Stimulated activated naive CD8-positive, alpha-beta T cell treated with anti-CD3 and anti-CD28 coated beads, Interleukin-15, Interleukin-2, amounts not matched to agents 100 U/mL and 50 U/mL, for 24 hours (primary cell): ENCODE results near the gene KLF11.

Source experiments
- ATAC-seq: fragments of 150-1000 bp; cut with Tn5 transposase; one replicate; pipeline ENCODE4 v1.10.0; 2021
- DNase-seq: peaks from one replicate; pipeline ENCODE4 v3.0.0; 2021

KLF11 gene

DNA sequence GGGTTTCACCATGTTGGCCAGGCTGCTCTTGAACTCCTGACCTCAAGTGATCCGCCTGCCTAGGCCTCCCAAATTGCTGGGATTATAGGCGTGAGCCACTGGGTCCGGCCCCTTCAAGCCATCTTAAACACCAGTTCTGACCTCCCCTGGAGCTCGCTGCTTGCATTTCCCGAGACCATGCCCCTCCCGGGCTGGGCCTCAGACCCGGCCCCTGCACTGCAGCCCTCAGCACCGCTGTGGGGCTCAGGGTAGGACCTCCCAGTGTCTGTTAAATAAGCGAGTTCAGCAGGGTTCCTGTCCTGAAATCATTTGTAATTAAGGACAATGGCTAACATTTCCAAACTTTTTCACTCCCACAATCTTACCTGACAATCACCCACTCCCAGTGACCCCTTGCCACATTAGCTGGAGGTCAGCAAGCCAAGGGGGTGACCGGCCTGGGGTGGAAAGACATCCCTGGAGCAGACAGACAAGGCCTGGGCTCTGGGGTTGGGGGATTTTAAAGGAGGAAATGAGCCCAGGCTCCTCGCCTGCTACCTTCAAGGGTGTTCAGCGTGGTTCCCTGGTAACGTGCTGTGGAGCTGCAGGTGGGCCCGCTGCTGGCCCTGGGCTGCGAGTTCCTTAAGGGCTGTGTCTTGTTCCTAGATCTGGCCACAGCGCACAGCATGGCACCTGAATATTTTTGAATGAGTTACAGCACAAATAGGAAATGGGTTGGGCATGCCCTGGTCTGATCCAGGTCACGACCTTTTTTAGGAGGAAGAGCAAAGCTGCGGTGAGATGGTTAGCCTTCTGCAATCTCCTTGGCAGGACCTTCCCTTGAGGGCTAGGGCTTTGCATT lies 21.8 kb downstream of the KLF11 start:
- no peak for DNase-seq
- ATAC-seq, result no peak

GRCh38 chr2:10065773-10066055 lies 22.4 kb downstream of the KLF11 start:
- no peak for ATAC-seq
- DNase-seq, result no peak

DNA sequence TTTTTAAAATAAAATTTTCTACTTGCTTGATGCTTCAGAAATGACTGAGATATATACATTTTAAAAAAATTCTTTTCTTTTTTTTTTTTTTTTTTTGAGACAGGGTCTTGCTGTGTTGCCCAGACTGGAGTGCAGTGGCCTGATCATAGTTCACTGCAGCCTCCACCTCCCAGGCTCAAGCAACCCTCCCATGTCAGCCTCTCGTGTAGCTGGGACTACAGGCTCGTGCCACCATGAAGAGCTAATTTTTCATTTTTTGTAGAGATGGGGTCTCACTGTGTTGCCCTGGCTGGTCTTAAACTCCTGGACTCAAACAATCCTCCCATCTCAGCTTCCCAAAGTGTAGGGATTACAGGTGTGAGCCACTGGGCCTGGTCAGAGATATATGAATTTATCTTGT lies 24.0 kb downstream of the KLF11 start:
- ATAC-seq (no peak), DNase-seq (no peak)

DNA sequence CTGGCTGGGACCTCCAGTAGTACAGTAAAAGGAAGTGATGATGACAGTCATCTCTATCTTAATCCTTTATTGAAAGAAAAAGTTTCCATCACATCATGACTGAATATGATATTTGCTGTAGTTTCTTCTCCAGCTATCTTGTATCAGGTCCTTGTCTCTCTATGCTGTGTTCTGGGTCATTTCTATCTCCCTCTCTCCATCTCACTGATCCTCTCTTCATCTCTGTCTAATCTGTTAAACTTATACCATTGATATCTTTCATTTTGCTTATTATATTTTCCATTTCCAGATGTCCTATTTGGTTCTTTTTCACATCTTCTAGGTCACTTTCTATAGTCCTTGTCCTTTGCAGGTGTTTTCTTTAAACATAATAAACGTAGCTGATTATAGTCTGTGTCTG lies 24.5 kb downstream of the KLF11 start:
- ATAC-seq, result no peak
- DNase-seq, result no peak

DNA sequence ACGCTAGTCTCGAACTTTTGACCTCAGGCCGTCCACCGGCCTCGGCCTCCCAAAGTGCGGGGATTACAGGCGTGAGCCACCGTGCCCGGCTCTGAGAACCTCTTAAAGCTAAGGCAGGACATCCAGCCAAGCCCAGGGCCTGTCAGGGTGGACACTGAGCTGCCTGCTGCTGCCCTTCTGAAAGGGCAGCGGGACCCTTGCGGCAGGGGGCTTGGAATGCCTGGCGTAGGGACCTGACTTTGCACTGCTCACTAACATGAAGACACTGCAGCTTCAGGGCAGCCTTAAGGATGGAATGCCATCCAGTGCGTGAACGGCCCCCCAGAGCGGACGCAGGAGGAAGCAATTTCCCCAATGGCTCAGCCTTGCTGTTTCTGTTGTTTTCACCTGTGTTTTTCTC lies 27.8 kb downstream of the KLF11 start:
- DNase-seq, result no peak
- ATAC-seq, result no peak

DNA sequence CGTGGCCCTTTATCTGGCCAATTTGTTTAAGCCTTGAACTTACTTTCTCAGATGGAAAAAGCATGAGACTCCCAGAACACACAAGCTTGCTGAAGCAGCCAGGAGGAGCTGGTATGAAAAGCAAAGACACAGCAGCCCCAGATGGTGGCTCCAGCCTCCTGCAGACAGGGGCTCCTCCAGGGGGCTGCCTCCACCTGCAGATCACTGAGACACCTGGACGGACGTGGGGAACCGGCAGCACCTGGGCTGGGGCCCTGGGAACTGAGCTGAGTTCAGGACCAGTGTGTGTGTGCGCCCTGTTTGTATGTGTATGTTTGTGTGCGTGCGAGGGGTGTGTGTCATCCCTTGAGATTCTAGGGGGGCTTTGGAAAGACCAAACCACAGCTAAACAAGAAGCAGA lies 28.2 kb downstream of the KLF11 start:
- ATAC-seq (no peak), DNase-seq (no peak)

GRCh38 chr2:10072656-10073480 lies 29.5 kb downstream of the KLF11 start:
- peak; percentile 84 for ATAC-seq
- DNase-seq, result peak; percentile 75

- no peak for ATAC-seq
These were observed 30.4 kb downstream of the KLF11 start for GRCh38 chr2:10073706-10074105.

GRCh38 chr2:10075101-10075500 lies 31.8 kb downstream of the KLF11 start:
- no peak for ATAC-seq
- DNase-seq, result no peak

More at GRCh38 chr2:10073706-10074105, 30.4 kb downstream of the KLF11 start:
- no peak for DNase-seq

DNA sequence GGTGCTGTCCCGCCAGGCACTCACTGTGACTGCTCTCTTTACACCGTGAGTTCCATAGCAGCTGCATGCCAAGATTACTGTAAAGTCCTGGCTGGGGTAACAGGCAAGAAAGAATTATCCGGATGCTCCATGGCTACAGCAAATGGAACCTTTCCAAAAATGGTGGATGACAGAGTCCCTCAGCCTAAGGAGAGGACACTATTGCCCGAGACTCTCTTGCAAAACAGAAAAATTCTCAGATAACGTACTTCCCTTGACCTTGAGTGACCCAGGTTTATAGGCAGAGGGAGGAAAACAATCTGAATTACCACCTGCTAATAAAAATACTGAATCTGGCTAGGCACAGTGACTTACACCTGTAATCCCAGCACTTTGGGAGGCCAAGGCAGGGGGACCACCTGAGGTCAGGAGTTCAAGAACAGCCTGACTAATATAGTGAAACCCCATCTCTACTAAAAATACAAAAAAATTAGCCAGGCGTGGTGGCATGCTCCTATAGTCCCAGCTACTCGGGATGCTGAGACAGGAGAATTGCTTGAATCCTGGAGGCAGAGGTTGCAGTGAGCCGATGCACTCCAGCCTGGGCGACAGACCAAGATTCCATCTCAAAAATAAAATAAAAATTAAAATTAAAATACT lies 32.3 kb downstream of the KLF11 start:
- ATAC-seq, result no peak
- no peak for DNase-seq

GRCh38 chr2:10076511-10076910 lies 33.2 kb downstream of the KLF11 start:
- no peak for ATAC-seq
- DNase-seq, result no peak

GRCh38 chr2:10076988-10077527 lies 33.7 kb downstream of the KLF11 start:
- ATAC-seq (no peak), DNase-seq (no peak)

DNA sequence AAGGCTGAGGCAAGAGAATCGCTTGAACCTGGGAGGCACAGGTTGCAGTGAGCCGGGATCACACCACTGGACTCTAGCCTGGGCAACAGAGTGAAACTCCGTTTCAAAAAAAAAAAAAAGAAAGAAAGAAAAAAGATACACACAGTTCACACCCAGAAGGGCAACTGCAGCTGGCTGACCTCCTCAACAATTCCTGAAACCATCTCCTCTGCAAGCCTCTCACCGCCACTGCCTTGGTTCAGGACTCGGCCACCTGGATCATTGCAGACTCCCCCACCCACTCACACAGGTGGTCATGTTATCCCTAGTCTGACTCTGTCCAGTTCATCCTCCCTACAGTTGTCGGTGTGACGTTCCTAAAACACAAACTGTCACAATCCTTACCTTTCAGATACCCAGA lies 34.7 kb downstream of the KLF11 start:
- ATAC-seq (no peak), DNase-seq (no peak)

GRCh38 chr2:10078704-10079265 lies 35.4 kb downstream of the KLF11 start:
- DNase-seq, result no peak
- no peak for ATAC-seq

DNA sequence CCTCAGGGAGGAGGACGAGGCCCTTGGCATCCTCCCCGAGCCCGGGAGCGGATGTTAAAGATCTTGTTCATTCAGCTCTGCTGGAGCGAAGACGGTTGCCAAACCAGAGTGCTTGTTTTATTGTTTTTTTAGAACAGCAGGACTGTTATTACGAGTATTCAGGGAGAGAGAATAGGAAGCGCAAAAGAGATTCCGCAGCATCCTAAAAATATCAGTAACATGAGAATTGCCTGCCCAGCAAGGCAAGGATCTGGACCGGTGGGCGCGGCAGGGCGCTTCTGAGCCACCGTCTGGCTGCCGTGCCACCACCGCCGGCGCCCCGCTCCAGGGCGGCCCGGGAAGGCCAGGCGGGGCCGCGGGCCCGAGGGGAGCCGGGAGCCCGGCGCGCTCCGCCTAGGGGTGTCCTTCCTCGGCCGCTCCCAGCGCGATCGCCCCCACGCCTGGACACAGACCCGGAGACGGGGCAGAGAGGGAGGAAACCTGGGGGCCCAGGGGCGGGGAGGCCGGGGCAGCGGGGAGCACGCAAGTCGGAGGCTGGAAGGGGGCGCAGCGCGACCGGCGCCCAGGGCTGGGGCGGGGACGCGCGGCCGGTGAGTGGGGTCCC lies 36.0 kb downstream of the KLF11 start:
- ATAC-seq, result peak; percentile 20
- peak; percentile 30 for DNase-seq

GRCh38 chr2:10079870-10080535 lies 36.7 kb downstream of the KLF11 start, which contains the start of gene CYS1:
CYS1 (minus strand) TSS chr2:10080411; CDS start chr2:10080223, 188 bp downstream.
- peak; percentile 53 for DNase-seq
- peak; percentile 21 for ATAC-seq

DNA sequence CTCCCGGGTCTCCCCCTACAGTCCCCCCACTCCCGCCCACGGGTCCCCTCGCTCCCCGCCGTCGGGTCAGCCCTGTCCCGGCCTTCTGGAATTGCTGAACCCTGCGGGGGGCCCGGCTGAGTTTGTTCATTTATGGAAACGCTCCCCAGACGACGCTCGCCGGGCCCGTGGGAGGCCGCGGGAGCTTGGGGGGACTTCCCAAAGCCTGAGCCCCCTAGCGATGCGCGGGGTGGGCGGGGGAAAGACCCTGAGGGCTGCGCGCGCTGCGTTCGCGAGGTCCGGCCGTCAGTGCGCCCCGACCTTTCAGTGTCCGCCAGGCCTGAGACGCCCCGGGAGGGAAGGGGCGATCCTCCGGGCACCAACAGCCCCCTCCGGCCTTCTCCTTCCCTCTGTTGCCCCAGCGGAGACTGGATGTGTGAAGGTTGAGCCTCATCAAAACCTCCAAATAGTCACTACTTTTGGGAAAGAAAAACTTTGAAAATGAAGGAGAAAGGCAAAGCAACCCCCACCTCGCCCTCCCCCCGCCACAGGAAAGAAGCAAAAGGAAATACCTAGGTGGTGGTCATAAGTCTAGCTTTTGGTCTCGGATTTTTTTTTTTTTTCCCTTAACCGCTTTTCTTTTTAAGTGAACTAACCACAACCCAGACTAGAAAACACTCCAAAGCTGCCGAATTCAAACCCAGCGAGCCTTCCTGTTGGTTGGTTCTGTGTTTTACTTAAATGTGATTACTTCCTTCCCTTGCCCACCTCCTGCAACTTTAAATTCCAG lies 37.4 kb downstream of the KLF11 start:
- peak; percentile 45 for DNase-seq
- peak; percentile 34 for ATAC-seq

- no peak for DNase-seq
- no peak for ATAC-seq
These were observed 39.7 kb downstream of the KLF11 start for GRCh38 chr2:10083046-10083445.

DNA sequence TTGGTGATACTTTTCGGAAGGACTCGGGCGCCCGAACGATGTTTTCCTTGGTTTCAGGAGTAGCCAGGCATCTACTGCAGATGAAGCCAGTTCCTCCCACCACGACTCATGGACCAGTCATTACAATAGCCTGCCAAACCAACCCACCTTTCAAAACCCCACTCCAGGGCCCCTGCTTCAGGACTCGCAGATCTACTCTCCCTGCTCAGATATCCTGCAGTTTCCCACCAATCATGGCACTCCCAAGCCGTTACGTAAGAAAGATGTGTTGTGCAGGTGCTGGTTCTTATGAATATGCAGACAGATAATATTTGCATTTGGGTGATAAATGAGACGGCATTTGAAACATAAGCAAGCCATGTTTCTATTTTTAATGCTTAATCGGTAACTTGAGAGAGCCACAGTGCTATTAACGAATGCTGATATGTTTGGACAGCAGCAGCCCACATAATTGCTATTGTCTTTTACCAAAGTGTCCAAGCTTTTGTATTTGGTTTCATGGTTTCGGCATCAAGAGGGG lies 40.4 kb downstream of the KLF11 start:
- ATAC-seq (peak; percentile 48), DNase-seq (peak; percentile 12)

GRCh38 chr2:10084223-10084865 lies 41.0 kb downstream of the KLF11 start:
- ATAC-seq, result peak; percentile 32
- DNase-seq, result no peak
